NCI-H2227 treated with DMSO at 0.1 percent for 48 hours (cell line): Measurements from ENCODE around the gene ATP5MG.

Experiments used
- DNase-seq: peaks from one replicate; lab custom pipeline; 2025; lab: John Stamatoyannopoulos, UW

Gene ATP5MG

GRCh38 chr11:118442301-118442700 is 40.9 kb downstream of the ATP5MG start:
- no peak for DNase-seq

- DNase-seq = no peak
These were observed 41.6 kb downstream of the ATP5MG start for GRCh38 chr11:118442908-118443589.

GRCh38 chr11:118443590-118444218 is 42.3 kb downstream of the ATP5MG start:
- DNase-seq = no peak

GRCh38 chr11:118447423-118447822 is 46.0 kb downstream of the ATP5MG start:
- no peak for DNase-seq

GRCh38 chr11:118448294-118448693 is 46.9 kb downstream of the ATP5MG start:
- DNase-seq = no peak

GRCh38 chr11:118449316-118449918 is 48.0 kb downstream of the ATP5MG start:
- DNase-seq = no peak

- DNase-seq = no peak
These were observed 49.0 kb downstream of the ATP5MG start for GRCh38 chr11:118450451-118450850.
